DND-41 (cell line): ENCODE data around the gene FUBP1.

Source experiments
- EZH2 ChIP-seq: IDR thresholded peaks from 3 replicates; pipeline ENCODE4 v1.6.1; 2012; ENCODE audit warnings: borderline replicate concordance, low read depth, mild to moderate bottlenecking, moderate library complexity, low read length, inconsistent platforms; ENCODE audit not compliant: severe bottlenecking
- TF ChIP-seq, protein P1 (sequence below): IDR thresholded peaks from 2 replicates; pipeline ENCODE4 v1.5.1; 2012; ENCODE audit warnings: borderline replicate concordance, low read length, moderate library complexity, mild to moderate bottlenecking; ENCODE audit not compliant: poor library complexity, severe bottlenecking; ENCODE audit errors: extremely low read depth

DNA sequence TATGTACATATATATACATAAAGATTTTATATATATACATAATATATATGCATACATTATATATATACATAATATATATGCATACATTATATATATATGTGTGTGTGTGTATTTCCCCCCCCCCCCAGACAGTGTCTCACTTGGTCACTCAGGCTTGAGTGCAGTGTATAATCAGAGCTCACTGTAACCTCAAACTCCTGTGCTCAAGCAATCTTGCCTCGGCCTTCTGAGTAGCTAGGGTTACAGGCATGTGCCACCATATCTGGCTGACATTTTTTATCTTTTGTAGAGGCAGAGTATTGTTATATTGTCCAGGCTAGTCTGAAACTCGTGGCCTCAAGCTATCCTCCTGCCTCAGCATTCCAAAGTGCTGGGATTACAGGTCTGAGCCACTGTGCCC, 9.0 kb upstream of the FUBP1 start:
- TF ChIP-seq, protein P1, sequence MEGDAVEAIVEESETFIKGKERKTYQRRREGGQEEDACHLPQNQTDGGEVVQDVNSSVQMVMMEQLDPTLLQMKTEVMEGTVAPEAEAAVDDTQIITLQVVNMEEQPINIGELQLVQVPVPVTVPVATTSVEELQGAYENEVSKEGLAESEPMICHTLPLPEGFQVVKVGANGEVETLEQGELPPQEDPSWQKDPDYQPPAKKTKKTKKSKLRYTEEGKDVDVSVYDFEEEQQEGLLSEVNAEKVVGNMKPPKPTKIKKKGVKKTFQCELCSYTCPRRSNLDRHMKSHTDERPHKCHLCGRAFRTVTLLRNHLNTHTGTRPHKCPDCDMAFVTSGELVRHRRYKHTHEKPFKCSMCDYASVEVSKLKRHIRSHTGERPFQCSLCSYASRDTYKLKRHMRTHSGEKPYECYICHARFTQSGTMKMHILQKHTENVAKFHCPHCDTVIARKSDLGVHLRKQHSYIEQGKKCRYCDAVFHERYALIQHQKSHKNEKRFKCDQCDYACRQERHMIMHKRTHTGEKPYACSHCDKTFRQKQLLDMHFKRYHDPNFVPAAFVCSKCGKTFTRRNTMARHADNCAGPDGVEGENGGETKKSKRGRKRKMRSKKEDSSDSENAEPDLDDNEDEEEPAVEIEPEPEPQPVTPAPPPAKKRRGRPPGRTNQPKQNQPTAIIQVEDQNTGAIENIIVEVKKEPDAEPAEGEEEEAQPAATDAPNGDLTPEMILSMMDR, result no peak
- no peak for TF ChIP-seq EZH2
